IPS-15b (cell line): Measurements from ENCODE around the gene MTA1.

Source experiments
- H3K27me3 ChIP-seq: one replicate; pipeline ENCODE4 v1.6.1; 2013; ENCODE audit warnings: low read length; ENCODE audit not compliant: control insufficient read depth, insufficient read depth
- H3K36me3 ChIP-seq: one replicate; pipeline ENCODE4 v1.6.1; 2013; ENCODE audit warnings: low read length; ENCODE audit not compliant: control insufficient read depth, insufficient read depth
- H3K4me1 ChIP-seq: one replicate; pipeline ENCODE4 v1.6.1; 2013; ENCODE audit warnings: mild to moderate bottlenecking, low read length; ENCODE audit not compliant: control insufficient read depth, insufficient read depth
- H3K4me3 ChIP-seq: one replicate; pipeline ENCODE4 v1.5.1; 2013; ENCODE audit warnings: low read depth, low read length
- H3K9ac ChIP-seq: one replicate; pipeline ENCODE4 v1.6.1; 2013; ENCODE audit warnings: low read depth, mild to moderate bottlenecking, low read length
- H3K9me3 ChIP-seq: one replicate; pipeline ENCODE4 v1.6.1; 2013; ENCODE audit warnings: mild to moderate bottlenecking, low read length; ENCODE audit not compliant: control insufficient read depth, insufficient read depth

The MTA1 gene

DNA sequence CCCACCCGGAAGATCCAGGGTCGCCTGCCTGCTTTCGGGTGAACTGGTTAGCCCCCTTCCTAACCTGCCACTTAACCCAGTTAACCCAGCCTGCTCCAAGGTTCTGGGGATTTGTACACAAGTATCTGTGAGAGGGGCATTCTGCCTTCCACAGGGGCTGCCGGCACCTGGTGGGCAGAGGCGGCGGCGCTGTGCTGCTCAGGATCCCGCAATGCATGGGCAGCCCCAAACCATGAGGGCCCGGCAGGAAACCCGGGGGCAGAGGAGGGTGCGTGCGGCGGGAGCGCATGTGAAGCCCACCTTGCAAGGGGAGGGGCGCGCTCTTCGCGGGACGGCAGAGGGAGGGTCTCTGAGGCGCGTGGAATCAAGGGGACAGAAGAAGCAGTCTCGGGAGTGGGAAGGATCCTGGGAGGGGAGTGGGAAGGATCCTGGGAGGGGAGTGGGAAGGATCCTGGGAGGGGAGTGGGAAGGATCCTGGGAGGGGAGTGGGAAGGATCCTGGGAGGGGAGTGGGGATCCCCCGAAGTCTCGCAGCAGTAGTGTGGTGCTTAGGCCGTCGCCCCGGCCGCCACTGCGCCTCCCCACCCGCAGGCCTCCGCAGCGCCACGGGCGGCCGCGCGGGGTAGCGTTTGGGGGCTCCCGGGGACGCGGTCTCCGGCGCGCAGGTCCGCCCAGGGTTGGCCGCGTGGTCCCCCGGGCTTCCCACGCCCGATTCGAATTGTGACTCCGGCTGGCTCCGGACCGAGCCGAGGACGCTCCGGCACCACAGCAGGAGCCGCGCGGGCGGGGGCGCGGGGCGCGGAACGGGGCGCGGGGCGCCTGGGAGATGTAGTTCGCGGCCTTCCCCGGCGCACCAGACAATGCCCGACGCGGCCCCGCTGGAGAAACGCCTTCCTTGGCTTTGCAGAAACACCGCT is 4.9 kb upstream of the MTA1 start:
- Histone ChIP-seq H3K4me1 (peaks cover 7% of the 10 kb centered on the region), H3K4me3 (peak overlapping the region; percentile 52), H3K27me3 (peaks cover 44% of the 10 kb centered on the region), H3K9ac (peak overlapping the region; percentile 54), H3K9me3 (no peaks in the 10 kb centered on the region), H3K36me3 (peaks cover 3% of the 10 kb centered on the region)

DNA sequence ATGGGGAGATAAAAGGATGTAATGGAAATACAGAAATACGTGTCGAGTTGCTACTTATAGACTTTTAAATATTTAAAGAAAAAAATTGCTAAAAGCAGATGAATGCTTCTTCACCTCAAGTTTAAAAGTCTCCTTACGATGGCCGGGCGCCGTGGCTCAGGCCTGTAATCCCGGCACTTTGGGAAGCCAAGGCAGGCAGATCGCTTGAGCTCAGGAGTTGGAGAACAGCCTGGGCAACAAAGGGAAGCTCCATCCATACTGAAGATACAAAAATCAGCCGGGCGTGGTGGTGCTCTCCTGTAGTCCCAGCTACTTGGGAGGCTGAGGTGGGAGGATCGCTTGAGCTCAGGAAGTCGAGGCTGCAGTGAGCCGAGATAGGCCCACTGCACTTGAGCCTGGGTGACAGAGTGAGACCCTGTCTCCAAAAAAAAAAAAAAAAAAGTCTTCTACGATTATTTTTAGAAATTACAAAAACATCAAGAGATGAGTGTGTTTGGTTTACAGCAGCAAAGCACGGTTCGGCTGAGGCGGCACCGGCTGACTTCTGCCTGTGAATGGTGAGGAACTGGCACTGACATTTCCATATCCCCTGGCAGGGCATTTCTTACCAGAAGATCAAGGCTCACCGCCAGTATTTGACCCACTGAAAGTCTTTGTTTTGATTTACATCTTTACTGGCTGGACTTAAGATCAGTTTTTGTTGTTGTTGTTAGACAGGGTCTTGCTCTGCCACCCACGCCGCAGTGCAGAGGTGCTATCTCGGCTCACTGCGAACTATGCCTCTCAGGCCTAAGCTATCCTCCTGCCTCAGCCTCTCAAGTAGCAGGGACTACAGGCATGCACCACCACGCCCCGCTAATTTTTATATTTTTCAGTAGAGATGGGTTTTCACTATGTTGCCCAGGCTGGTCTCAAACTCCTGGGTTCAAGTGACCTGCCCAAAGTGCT is 3.9 kb upstream of the MTA1 start:
- H3K27me3 ChIP-seq = peaks cover 34% of the 10 kb centered on the region
- peaks cover 7% of the 10 kb centered on the region for H3K4me1 ChIP-seq
- H3K36me3 ChIP-seq = peaks cover 3% of the 10 kb centered on the region
- no peaks in the 10 kb centered on the region for H3K9me3 ChIP-seq
- no peak overlapping the region for H3K4me3 ChIP-seq
- H3K9ac ChIP-seq = no peak overlapping the region

DNA sequence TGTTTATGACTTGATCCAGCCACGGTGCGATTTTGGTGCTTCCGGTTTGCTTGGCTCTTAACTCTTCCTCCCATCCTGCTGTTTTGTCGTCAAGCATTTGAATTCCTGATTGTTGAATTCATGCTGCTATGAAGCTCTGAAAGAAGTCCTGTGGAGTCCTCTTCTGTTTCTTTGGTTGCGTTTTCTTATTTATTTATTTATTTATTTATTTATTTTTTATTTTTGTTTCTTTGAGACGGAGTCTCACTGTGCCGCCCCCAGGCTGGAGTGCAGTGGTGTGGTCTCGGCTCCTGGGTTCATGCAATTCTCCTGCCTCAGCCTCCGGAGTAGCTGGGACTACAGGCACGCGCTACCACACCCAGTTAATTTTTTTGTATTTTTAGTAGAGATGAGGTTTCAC is 3.0 kb upstream of the MTA1 start:
- no peaks in the 10 kb centered on the region for H3K9me3 ChIP-seq
- peaks cover 6% of the 10 kb centered on the region for H3K36me3 ChIP-seq
- H3K27me3 ChIP-seq = peaks cover 29% of the 10 kb centered on the region
- peaks cover 7% of the 10 kb centered on the region for H3K4me1 ChIP-seq
- H3K4me3 ChIP-seq = no peak overlapping the region
- no peak overlapping the region for H3K9ac ChIP-seq

DNA sequence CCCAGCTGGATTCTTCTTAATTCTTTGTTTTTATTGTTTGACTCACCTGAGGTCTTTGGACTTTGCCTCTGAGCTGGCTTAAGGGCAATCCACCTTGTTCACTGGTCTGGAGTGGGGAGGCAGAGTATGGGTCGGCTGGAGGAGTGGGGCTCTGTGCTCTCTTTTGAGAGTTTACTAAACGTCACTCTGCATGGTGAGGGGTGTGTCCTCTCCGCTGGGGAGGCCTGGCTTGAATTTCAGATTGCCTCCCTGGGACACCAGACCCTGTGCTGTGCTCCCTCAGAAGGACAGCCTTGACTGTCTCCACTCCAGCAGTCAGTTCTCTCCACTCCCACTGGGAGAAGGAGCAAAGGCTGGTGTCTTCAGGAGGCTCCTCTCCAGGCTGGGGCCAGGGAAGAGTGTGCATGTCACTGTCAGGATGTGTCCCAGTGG is 1.9 kb upstream of the MTA1 start:
- Histone ChIP-seq H3K4me3 (no peak overlapping the region), H3K9ac (no peak overlapping the region), H3K27me3 (peaks cover 19% of the 10 kb centered on the region), H3K4me1 (peaks cover 7% of the 10 kb centered on the region), H3K36me3 (peaks cover 8% of the 10 kb centered on the region), H3K9me3 (no peaks in the 10 kb centered on the region)

DNA sequence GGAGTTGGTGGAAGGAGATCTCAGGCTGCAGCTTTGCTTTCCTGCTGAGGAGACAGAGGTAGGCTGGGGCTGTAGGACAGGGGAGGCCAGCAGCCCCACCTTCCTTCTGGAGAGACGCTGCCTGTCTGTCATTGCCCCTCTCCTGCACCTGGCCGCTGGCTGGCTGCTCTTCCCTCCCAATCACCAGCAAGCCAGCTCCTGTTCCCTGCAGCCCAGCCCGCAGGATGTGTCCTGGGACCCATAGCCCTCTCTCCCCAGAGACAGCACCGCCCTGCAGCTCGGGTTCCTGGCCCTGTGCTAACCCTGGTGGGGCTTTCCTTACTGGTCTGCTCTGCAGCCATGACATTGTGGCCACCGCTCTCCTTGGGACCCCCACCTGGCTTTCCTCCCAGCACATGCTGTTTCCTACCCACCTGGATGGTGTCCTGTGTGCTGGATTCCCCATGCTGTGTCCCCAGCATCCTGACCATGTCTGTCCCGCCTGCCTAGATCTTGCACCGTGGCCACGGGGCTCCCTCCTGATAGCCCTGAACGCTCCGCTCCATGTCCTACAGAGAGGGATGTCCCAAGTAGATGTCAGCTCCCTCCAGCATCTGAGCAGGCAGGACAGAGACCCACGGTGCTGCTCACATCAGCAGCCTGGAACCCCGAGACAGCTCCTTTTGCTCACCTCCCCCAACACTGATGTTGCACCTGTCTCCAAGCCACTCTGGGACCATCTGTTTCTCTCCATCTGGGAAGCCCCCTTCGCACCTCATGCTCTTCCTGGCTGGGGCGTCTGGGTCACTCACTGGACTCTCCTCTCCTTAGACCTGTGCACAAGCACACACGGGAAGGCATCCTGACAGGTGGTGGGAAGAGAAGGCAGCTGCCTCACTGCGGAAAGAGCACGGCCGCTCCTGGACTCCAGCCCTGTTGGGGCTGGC is 1.1 kb upstream of the MTA1 start:
- peaks cover 11% of the 10 kb centered on the region for H3K27me3 ChIP-seq
- peaks cover 7% of the 10 kb centered on the region for H3K4me1 ChIP-seq
- no peaks in the 10 kb centered on the region for H3K9me3 ChIP-seq
- peak overlapping the region; percentile 85 for H3K9ac ChIP-seq
- peaks cover 8% of the 10 kb centered on the region for H3K36me3 ChIP-seq
- peak overlapping the region; percentile 64 for H3K4me3 ChIP-seq

DNA sequence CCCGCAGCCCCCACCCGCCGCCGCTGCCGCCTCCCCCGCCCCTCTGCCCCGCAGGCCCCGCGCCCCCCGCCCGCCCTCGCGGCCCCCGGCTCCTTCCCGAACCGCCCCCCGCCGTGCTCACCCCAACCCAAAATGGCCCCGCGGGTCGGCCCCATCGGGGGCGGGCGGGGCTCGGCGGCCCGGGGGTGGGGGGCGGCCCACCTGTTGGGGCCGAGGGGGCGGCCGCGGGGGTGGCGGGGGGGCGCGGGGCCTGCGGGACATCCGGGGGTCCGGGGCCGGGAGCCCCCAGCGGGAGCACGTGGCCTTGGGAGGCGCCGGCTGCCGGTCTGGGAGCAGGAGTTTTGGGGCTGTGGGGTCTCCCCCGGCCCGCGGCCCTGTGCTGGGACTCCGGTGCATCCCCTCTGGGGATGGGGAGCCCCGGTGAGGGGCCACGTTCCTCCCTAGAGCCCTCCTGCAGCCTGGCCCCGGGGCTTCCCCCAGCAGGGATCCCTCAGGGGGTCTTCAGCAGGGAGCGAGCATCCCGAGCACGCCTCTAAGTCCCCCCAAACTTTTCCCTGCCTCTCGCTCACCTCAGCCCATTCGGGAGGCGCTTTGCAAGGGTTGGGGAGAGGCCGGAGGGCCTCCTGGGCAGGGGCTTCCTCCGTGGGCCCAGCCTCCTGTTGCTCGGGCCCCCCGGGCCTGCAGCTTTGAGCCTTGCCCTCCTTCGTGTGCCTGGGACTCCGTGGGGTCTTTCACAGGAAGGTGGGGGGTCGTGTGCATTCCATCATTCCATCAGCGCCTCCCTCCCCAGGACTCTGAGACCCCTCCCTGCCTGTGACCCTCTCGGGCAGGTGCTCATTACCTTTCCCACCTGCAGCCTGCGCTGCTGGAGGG is 710 bp downstream of the MTA1 start:
- peaks cover 7% of the 10 kb centered on the region for H3K4me1 ChIP-seq

DNA sequence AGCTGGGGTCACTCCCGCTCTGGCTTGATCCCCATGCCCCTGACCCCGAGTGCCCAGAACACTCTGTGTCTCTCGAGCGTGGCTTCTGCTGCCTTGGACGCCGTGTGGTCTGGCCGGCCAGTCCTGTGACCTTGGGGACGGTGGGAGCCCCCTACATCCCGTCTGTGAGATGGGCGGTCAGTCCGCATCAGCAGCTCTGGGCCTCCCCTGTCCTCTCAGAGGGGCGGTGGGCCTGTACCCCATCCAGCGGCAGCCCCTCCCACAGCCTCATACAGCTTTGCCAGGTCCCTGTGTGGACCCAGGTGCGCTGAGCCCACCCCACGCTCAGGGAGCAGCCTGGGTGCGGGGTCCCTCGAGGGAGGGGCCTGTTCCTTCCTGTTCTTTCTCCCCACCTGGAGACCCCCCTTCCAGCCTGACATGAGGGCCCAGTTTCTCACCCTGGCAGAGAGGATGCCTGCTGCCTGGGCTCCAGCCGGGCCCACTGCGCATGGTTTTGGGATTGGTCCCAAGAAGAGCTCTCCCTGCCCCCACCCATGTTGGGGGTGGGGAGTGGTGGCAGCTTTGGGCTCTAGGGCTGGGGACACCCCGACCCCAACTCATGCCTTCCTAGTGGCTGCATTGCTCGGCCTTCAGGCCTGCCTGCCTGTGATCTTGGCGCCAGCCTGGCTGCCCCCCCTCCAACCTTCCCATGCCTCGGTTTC is 1.5 kb downstream of the MTA1 start:
- Histone ChIP-seq H3K4me1 (peaks cover 7% of the 10 kb centered on the region), H3K9ac (peak overlapping the region; percentile 85)

More for the DNA sequence above, 710 bp downstream of the MTA1 start:
- Histone ChIP-seq H3K27me3 (no peaks in the 10 kb centered on the region), H3K9me3 (no peaks in the 10 kb centered on the region), H3K4me3 (peak overlapping the region; percentile 71), H3K9ac (peak overlapping the region; percentile 85), H3K36me3 (peaks cover 15% of the 10 kb centered on the region)

DNA sequence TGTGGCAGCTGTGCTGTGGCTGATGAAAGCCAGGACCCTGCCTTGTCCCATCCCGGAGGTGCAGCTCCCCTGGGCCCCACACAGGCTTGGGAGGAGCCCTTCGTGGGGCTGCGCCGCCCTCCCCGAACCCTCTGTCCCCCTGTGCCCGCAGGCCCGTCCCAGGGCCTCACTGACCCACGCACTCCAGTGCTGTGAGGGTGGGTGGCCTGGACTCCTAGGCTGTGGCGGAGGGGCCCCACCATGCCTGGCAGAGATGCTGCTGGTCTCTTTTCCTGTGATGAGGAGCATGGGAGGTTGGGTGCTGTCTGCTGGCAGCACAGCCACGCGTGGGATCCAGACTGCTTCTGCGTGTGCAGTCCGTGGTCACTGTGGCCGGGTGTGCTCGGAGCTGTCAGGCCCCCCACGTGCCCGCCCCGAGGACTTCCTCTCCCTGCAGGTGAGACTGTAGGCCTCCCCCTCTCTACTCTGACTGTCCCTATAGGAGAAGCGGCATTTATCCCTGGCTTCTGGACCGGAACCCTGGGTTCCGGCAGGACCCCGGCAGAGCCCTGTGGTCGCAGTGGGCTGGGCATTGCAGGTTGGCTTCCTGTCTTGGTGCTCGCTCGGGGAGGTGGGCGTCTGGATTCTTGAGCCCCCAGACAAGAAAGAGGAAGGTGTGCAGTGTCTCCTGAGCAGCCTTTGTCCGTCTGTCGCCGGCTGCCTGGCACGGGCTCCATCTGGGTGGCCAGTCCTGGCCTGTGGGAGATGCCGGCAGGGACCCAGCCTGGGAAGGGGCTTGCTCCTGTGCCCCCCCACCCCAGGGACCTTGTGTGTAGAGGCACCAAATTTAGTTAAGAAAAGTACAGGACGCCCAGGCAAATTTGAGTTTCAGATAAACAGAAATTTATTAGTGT is 2.3 kb downstream of the MTA1 start:
- no peak overlapping the region for H3K4me3 ChIP-seq

More for the DNA sequence above, 1.5 kb downstream of the MTA1 start:
- Histone ChIP-seq H3K36me3 (peaks cover 15% of the 10 kb centered on the region), H3K4me3 (peak overlapping the region; percentile 71), H3K9me3 (no peaks in the 10 kb centered on the region), H3K27me3 (no peaks in the 10 kb centered on the region)

DNA sequence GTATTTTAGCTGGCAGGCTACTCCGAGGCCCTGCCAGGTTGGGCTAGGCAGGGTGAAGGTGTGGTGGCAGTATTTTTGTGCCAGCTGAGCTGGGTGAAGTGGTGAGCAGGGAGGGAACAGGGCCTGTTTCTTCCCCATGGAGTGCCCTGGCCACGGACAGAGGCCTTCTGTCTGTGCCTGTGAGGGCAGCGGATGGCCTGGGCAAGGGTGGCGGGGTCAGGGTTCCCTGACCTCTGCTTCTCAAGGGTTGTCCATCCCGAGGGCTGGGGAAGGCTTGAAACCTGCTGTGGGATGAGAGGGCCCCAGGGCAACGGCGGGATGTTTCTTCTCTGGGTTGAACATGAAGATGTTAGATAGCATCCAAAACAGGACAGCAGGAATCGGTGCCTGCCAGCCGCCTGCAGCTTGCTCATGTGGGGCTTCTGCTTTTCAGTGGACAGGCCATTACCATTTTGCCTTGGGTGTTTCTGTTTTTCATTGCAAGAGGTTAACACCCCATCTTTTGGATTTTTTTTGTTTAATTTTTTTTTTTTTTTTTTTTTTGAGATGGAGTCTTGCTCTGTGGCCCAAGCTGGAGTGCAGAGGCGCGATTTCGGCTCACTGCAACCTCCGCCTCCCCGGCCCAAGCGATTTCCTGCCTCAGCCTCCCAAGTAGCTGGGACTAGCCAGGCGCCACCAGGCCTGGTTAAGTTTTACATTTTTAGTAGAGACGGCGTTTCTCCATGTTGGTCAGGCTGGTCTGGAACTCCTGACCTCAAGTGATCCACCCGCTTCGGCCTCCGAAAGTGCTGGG is 3.3 kb downstream of the MTA1 start:
- no peaks in the 10 kb centered on the region for H3K9me3 ChIP-seq
- no peaks in the 10 kb centered on the region for H3K27me3 ChIP-seq
- no peak overlapping the region for H3K9ac ChIP-seq
- H3K4me3 ChIP-seq = no peak overlapping the region
- peaks cover 16% of the 10 kb centered on the region for H3K36me3 ChIP-seq
- peaks cover 7% of the 10 kb centered on the region for H3K4me1 ChIP-seq

More for the DNA sequence above, 2.3 kb downstream of the MTA1 start:
- H3K9me3 ChIP-seq = no peaks in the 10 kb centered on the region
- peaks cover 7% of the 10 kb centered on the region for H3K4me1 ChIP-seq
- no peak overlapping the region for H3K9ac ChIP-seq
- peaks cover 19% of the 10 kb centered on the region for H3K36me3 ChIP-seq
- H3K27me3 ChIP-seq = no peaks in the 10 kb centered on the region
